Astrocyte (in vitro differentiated cells and primary cell): ENCODE data around the gene TYSND1. TPM values are rescaled to one million over a fixed set of nuclear protein-coding genes. Genes with fewer than 3 reads are reported as not detected.
"Not testable (repeated sequence)": the region's sequence is repeated elsewhere in the genome, so short reads cannot be mapped to it uniquely, and the experiment has no call there.

Experiments used
- DNase-seq: peaks from one replicate; pipeline ENCODE4 v3.0.0-alpha.2; 2010; ENCODE audit warnings: low read depth
- FAIRE-seq: peaks from 2 replicates; lab custom pipeline; 2011; peaks lifted over from hg19 to GRCh38; lab: Jason Lieb, UNC
- H2AFZ ChIP-seq: 2 replicates; pipeline ENCODE4 v1.6.0; 2012; ENCODE audit warnings: low read depth, low read length, inconsistent platforms
- H3K27ac ChIP-seq: 2 replicates; pipeline ENCODE4 v1.5.1; 2011; ENCODE audit warnings: low read depth, low read length, inconsistent platforms
- H3K27me3 ChIP-seq: 2 replicates; pipeline ENCODE4 v1.6.0; 2011; ENCODE audit warnings: low read length, inconsistent platforms; ENCODE audit not compliant: insufficient read depth
- H3K36me3 ChIP-seq: 2 replicates; pipeline ENCODE4 v1.5.1; 2011; ENCODE audit warnings: low read length, inconsistent platforms; ENCODE audit not compliant: insufficient read depth
- H3K4me1 ChIP-seq: 2 replicates; pipeline ENCODE4 v1.5.1; 2011; ENCODE audit warnings: low read length, inconsistent platforms; ENCODE audit not compliant: insufficient read depth
- H3K4me2 ChIP-seq: 2 replicates; pipeline ENCODE4 v1.6.0; 2012; ENCODE audit warnings: low read length, inconsistent platforms
- H3K4me3 ChIP-seq: 2 replicates; pipeline ENCODE4 v1.5.1; 2011; ENCODE audit warnings: low read depth, mild to moderate bottlenecking, low read length, inconsistent platforms; ENCODE audit not compliant: insufficient read depth
- H3K79me2 ChIP-seq: 2 replicates; pipeline ENCODE4 v1.6.0; 2012; ENCODE audit warnings: mild to moderate bottlenecking, low read length, inconsistent platforms; ENCODE audit not compliant: insufficient read depth
- H3K9ac ChIP-seq: 2 replicates; pipeline ENCODE4 v1.6.0; 2012; ENCODE audit warnings: mild to moderate bottlenecking, low read length, inconsistent platforms
- H3K9me3 ChIP-seq: 2 replicates; pipeline ENCODE4 v1.5.1; 2012; ENCODE audit warnings: low read depth, mild to moderate bottlenecking, low read length, inconsistent platforms; ENCODE audit not compliant: insufficient read depth
- H4K20me1 ChIP-seq: 2 replicates; pipeline ENCODE4 v1.6.0; 2012; ENCODE audit warnings: low read length, inconsistent platforms; ENCODE audit not compliant: insufficient read depth
- H3K27ac Mint-ChIP-seq: one replicate; pipeline ENCODE4 v1.8.0; 2021; ENCODE audit warnings: mild to moderate bottlenecking, mixed read lengths; ENCODE audit not compliant: unreplicated experiment
- H3K27me3 Mint-ChIP-seq: one replicate; pipeline ENCODE4 v1.8.0; 2021; ENCODE audit warnings: low read depth, mixed read lengths; ENCODE audit not compliant: unreplicated experiment
- H3K36me3 Mint-ChIP-seq: one replicate; pipeline ENCODE4 v1.8.0; 2021; ENCODE audit warnings: low read depth, mixed read lengths; ENCODE audit not compliant: unreplicated experiment
- H3K4me1 Mint-ChIP-seq: one replicate; pipeline ENCODE4 v1.8.0; 2021; ENCODE audit warnings: low read depth, mixed read lengths; ENCODE audit not compliant: unreplicated experiment
- H3K4me3 Mint-ChIP-seq: one replicate; pipeline ENCODE4 v1.8.0; 2021; ENCODE audit warnings: mild to moderate bottlenecking, moderate library complexity, mixed read lengths; ENCODE audit not compliant: unreplicated experiment
- H3K9me3 Mint-ChIP-seq: one replicate; pipeline ENCODE4 v1.8.0; 2021; ENCODE audit warnings: mild to moderate bottlenecking, mixed read lengths; ENCODE audit not compliant: unreplicated experiment
- EZH2 ChIP-seq: IDR thresholded peaks from 2 replicates; pipeline ENCODE4 v1.6.1; 2012; ENCODE audit warnings: mild to moderate bottlenecking, low read length, inconsistent platforms; ENCODE audit not compliant: insufficient read depth
- total RNA-seq: library from RNA; stranded (reverse); gene quantifications from 2 replicates; pipeline ENCODE4 v1.2.1, GENCODE V29; 2021
- TF ChIP-seq, protein P1 (sequence below): IDR thresholded peaks from 2 replicates; pipeline ENCODE4 v1.5.1; 2011; ENCODE audit warnings: low read depth, mild to moderate bottlenecking, inconsistent platforms, low read length, moderate library complexity; ENCODE audit not compliant: insufficient read depth

The TYSND1 gene
- total RNA-seq, 1 donor from 2014 or later, result 8.9 TPM

- peaks cover 3% of the 10 kb centered on the region for H4K20me1 ChIP-seq
- H3K27me3 ChIP-seq, result no peaks in the 10 kb centered on the region
- no peak overlapping the region for H3K4me2 ChIP-seq
- H3K27ac ChIP-seq, result no peak overlapping the region
- Mint-ChIP-seq H3K4me3 (no peak overlapping the region), H3K27me3 (no peaks in the 10 kb centered on the region), H3K4me1 (no peaks in the 10 kb centered on the region), H3K27ac (no peak overlapping the region), H3K9me3 (peaks cover 4% of the 10 kb centered on the region), H3K36me3 (peaks cover 27% of the 10 kb centered on the region)
- FAIRE-seq (no peak), DNase-seq (no peak)
- no peak overlapping the region for H3K4me3 ChIP-seq
- TF ChIP-seq, protein P1, sequence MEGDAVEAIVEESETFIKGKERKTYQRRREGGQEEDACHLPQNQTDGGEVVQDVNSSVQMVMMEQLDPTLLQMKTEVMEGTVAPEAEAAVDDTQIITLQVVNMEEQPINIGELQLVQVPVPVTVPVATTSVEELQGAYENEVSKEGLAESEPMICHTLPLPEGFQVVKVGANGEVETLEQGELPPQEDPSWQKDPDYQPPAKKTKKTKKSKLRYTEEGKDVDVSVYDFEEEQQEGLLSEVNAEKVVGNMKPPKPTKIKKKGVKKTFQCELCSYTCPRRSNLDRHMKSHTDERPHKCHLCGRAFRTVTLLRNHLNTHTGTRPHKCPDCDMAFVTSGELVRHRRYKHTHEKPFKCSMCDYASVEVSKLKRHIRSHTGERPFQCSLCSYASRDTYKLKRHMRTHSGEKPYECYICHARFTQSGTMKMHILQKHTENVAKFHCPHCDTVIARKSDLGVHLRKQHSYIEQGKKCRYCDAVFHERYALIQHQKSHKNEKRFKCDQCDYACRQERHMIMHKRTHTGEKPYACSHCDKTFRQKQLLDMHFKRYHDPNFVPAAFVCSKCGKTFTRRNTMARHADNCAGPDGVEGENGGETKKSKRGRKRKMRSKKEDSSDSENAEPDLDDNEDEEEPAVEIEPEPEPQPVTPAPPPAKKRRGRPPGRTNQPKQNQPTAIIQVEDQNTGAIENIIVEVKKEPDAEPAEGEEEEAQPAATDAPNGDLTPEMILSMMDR, result no peak
- no peak for TF ChIP-seq EZH2
- H3K9me3 ChIP-seq, result no peaks in the 10 kb centered on the region
- no peak overlapping the region for H3K9ac ChIP-seq
- H3K36me3 ChIP-seq, result no peaks in the 10 kb centered on the region
- H3K79me2 ChIP-seq, result no peaks in the 10 kb centered on the region
- H3K4me1 ChIP-seq, result no peaks in the 10 kb centered on the region
- H2AFZ ChIP-seq, result no peak overlapping the region
Observed at GRCh38 chr10:70123817-70124216, 22.7 kb downstream of the TYSND1 start.

DNA sequence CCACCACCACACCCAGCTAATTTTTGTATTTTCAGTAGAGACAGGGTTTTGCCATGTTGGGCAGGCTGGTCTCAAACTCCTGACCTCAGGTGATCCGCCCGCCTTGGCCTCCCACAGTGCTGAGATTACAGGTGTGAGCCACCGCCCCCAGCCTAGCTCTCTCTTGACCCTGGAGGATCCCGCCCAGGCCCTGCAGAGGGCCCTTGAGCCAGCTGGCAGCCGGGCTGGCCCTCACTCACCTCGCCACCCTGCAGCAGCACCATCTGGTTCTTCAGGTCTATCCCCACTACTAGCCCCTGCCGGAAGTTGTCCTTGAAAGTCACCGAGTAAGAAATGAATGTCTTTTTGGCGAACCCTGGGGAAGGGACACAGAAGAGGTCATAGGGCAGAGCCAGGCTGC, 23.3 kb downstream of the TYSND1 start:
- not testable (repeated sequence) for H4K20me1 ChIP-seq, H3K4me3 ChIP-seq, H3K27ac Mint-ChIP-seq, H3K27me3 Mint-ChIP-seq, H3K9me3 ChIP-seq, H3K9me3 Mint-ChIP-seq, H3K9ac ChIP-seq, H3K36me3 ChIP-seq, H3K4me1 ChIP-seq, DNase-seq, H3K27ac ChIP-seq, H2AFZ ChIP-seq, H3K79me2 ChIP-seq, H3K4me1 Mint-ChIP-seq, FAIRE-seq, H3K4me2 ChIP-seq, H3K27me3 ChIP-seq
- Mint-ChIP-seq H3K4me3 (peak overlapping the region; percentile 14), H3K36me3 (peaks cover 26% of the 10 kb centered on the region)

- H3K9me3 Mint-ChIP-seq, result peaks cover 2% of the 10 kb centered on the region
- no peak overlapping the region for H3K9ac ChIP-seq
- H3K27ac Mint-ChIP-seq, result no peak overlapping the region
- H3K27me3 ChIP-seq, result no peaks in the 10 kb centered on the region
- H3K4me1 ChIP-seq, result no peaks in the 10 kb centered on the region
- no peak overlapping the region for H3K4me3 Mint-ChIP-seq
- H3K27me3 Mint-ChIP-seq, result no peaks in the 10 kb centered on the region
- no peak overlapping the region for H3K27ac ChIP-seq
- FAIRE-seq (no peak), DNase-seq (peak; percentile 31)
- TF ChIP-seq, protein P1, result no peak
- no peak for TF ChIP-seq EZH2
- no peak overlapping the region for H3K4me2 ChIP-seq
- no peak overlapping the region for H2AFZ ChIP-seq
- no peaks in the 10 kb centered on the region for H3K36me3 ChIP-seq
- no peaks in the 10 kb centered on the region for H3K9me3 ChIP-seq
- H3K36me3 Mint-ChIP-seq, result peaks cover 25% of the 10 kb centered on the region
- no peaks in the 10 kb centered on the region for H3K4me1 Mint-ChIP-seq
- no peak overlapping the region for H3K4me3 ChIP-seq
- peaks cover 3% of the 10 kb centered on the region for H4K20me1 ChIP-seq
- no peaks in the 10 kb centered on the region for H3K79me2 ChIP-seq
Observed at GRCh38 chr10:70122742-70123141, 23.8 kb downstream of the TYSND1 start.
